GM21423 (cell line): Measurements from ENCODE around the gene SELENOO.
A peak's percentile ranks its signal among the peaks of the same experiment; 100 is the strongest.

Experiments
- ATAC-seq: cut with Tn5 transposase; IDR thresholded peaks from one replicate; pipeline ENCODE4 v1.9.1; 2021; ENCODE audit warnings: mild to moderate bottlenecking, moderate library complexity; ENCODE audit not compliant: unreplicated experiment

Gene SELENOO

GRCh38 chr22:50184004-50184901 lies 16.6 kb upstream of the SELENOO start:
- no peak for ATAC-seq

- no peak for ATAC-seq
Observed at GRCh38 chr22:50184902-50185374, 15.9 kb upstream of the SELENOO start.

- ATAC-seq: peak; percentile 39
Observed at GRCh38 chr22:50185375-50186087, 15.3 kb upstream of the SELENOO start, which contains the start of gene TRABD. TRABD (plus strand) TSS chr22:50185913; CDS start chr22:50193061, 7,148 bp downstream.

- no peak for ATAC-seq
Observed at GRCh38 chr22:50186181-50186714, 14.6 kb upstream of the SELENOO start.

GRCh38 chr22:50186761-50187523 lies 13.9 kb upstream of the SELENOO start:
- ATAC-seq: no peak

GRCh38 chr22:50188356-50188755 lies 12.5 kb upstream of the SELENOO start:
- no peak for ATAC-seq

GRCh38 chr22:50189184-50189848 lies 11.5 kb upstream of the SELENOO start:
- no peak for ATAC-seq

GRCh38 chr22:50189849-50190181 lies 11.0 kb upstream of the SELENOO start:
- peak; percentile 0 for ATAC-seq

GRCh38 chr22:50190182-50190940 lies 10.4 kb upstream of the SELENOO start:
- ATAC-seq: peak; percentile 38

GRCh38 chr22:50190941-50191741 lies 9.7 kb upstream of the SELENOO start:
- peak; percentile 36 for ATAC-seq

GRCh38 chr22:50192436-50193204 lies 8.2 kb upstream of the SELENOO start:
- ATAC-seq: no peak

GRCh38 chr22:50193621-50194020 lies 7.2 kb upstream of the SELENOO start:
- no peak for ATAC-seq

- ATAC-seq: no peak
Observed at GRCh38 chr22:50194037-50194805, 6.6 kb upstream of the SELENOO start.

- ATAC-seq: no peak
Observed at GRCh38 chr22:50196256-50196655, 4.6 kb upstream of the SELENOO start.

- ATAC-seq: no peak
Observed at GRCh38 chr22:50197000-50197800, 3.6 kb upstream of the SELENOO start.

GRCh38 chr22:50197856-50198623 lies 2.8 kb upstream of the SELENOO start:
- ATAC-seq: no peak
